Ovary (tissue), 9 donors: ENCODE results near the gene NT5C2. TPM values are rescaled to one million over a fixed set of nuclear protein-coding genes. Genes with fewer than 3 reads are reported as not detected.
A peak's percentile ranks its signal among the peaks of the same experiment; 100 is the strongest.

ENCODE experiments used
- DNase-seq, 5 donors: peaks; one replicate each; pipeline ENCODE4 v3.0.0-alpha.2; 2019 to 2020
- H3K27ac ChIP-seq, 2 donors: fragments of 200-600 bp; one replicate each; pipeline versions ENCODE4 v1.5.1 to v1.8.0; 2019 to 2022
- H3K27me3 ChIP-seq: fragments of 200-600 bp; one replicate; pipeline ENCODE4 v1.8.0; 2022
- H3K36me3 ChIP-seq: fragments of 200-600 bp; sonication (generic); one replicate; pipeline ENCODE4 v1.5.1; 2019
- H3K4me1 ChIP-seq: one replicate; pipeline ENCODE4 v1.8.1; 2013; ENCODE audit warnings: mild to moderate bottlenecking, moderate library complexity; ENCODE audit not compliant: insufficient read depth
- H3K4me3 ChIP-seq: fragments of 200-600 bp; sonication (generic); one replicate; pipeline ENCODE4 v1.5.1; 2017
- H3K9me3 ChIP-seq, 2 donors: fragments of 200-600 bp in 1 of 2; sonication (generic) in 1 of 2; one replicate each; pipeline versions ENCODE4 v1.5.1 to v1.8.1; 2013 to 2019; ENCODE audit warnings: mild to moderate bottlenecking in 1 of 2, moderate library complexity in 1 of 2
- CTCF ChIP-seq, 3 donors: fragments of 450-650 bp in 2 of 3; fragments of 200-600 bp in 1 of 3; IDR thresholded peaks; one replicate each; pipeline versions ENCODE4 v1.5.1 to v1.8.0; 2016 to 2022; ENCODE audit warnings: antibody characterized with exemption in 3 of 3, mild to moderate bottlenecking in 1 of 3
- EP300 ChIP-seq: sonication (generic); formaldehyde crosslinking; IDR thresholded peaks from one replicate; pipeline ENCODE4 v1.6.1; 2017; ENCODE audit warnings: antibody characterized with exemption
- POLR2A ChIP-seq: fragments of 450-650 bp; IDR thresholded peaks from one replicate; pipeline ENCODE4 v1.6.1; 2017; ENCODE audit warnings: antibody characterized with exemption, mild to moderate bottlenecking, moderate library complexity
- WGBS, 3 donors: extraction: QIAGEN DNeasy Blood & Tissue Kit in 1 of 3; methylation state at CpG; one replicate each; pipeline versions ENCODE4 v1.1.5 to v1.1.7; 2013 to 2017; 5-methylcytosine and 5-hydroxymethylcytosine counted together
- intact Hi-C, 4 donors: fragments of 100-400 bp; cut with DNase I; formaldehyde crosslinking; loops; one replicate each; pipeline versions ENCODE4 v1.11.0 to v1.15.1; 2022 to 2023
- polyA plus RNA-seq, 2 donors: library from polyadenylated mRNA; stranded (reverse); fragments of 200-250 nt in 1 of 2; fragments of 350-450 nt in 1 of 2; fragmentation: Illumina TruSeq in 1 of 2; extraction: RNeasy Lipid Tissue Mini Kit (QIAGEN cat#74804) in 1 of 2; gene quantifications; one replicate each; pipeline ENCODE4 v1.2.3, GENCODE V29; 2013 to 2014
- total RNA-seq, 7 donors: library from RNA; depleted of rRNA in 2 of 7; stranded (reverse); fragments of >200 nt in 2 of 7; fragmentation: NEBNext Ultra II Directional in 3 of 7; extraction: Animal tissue kit (Norgen Biotek cat#: 25700) in 3 of 7; gene quantifications; one replicate each; pipeline versions ENCODE4 v1.1.0 to v1.2.4, GENCODE V29; 2016 to 2023
- donor health status: DM: no; HTN: no; CAD: no; lungs with moderate emphysema.
- donor health status: DM: no; HTN: no; CAD: no.
- donor health status: Bipolar disorder and iron deficiency.
- donor health status: DM: yes; HTN: yes; CAD: no.
- donor health status: DM: no; HTN: no; CAD: no.
- donor health status: DM: yes; HTN: yes; CAD: no.

The NT5C2 gene
- total and polyA plus RNA-seq, 9 donors, result 49.1 to 92.3 (median 62.0) TPM

DNA sequence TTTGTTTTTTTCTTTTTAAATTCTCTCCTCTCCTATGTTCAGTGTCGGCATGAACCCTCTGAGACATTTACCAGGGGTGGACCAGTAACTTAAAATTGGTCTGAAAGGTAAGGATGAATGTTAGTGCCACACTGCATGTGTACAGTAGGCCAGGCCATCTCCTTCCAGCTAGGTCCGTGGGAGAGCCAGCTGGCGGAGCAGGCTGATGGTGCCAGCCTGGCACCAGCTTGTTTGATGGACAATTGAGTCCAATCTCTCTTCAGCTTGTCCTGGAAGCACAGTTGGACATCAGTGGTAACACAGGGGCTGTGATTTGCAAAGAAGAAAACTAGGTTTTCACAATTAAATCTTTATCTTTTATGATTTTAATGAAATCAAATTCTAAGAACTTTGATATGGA, 138.5 kb downstream of the NT5C2 start:
- Histone ChIP-seq H3K27ac (peak overlapping the region in 1 of 2 donors; percentile 58), H3K9me3 (no peaks in the 10 kb centered on the region), H3K27me3 (no peaks in the 10 kb centered on the region), H3K36me3 (no peaks in the 10 kb centered on the region), H3K4me3 (peak overlapping the region; percentile 30), H3K4me1 (peaks cover 8% of the 10 kb centered on the region)
- intact Hi-C loops, result loop anchor here in 2 of 4 donors (5.0 to 10.0 kb wide), 2 partner anchors 137 to 320 kb away; partner anchors contain the start of gene CNNM2 (in 1 of the 2)
- no peak for TF ChIP-seq POLR2A
- TF ChIP-seq CTCF (IDR thresholded peaks at IDR 0.05), result no peak
- 35 to 54% (median 37%) methylated on average over 3 of the region's 3 CpGs for WGBS, 3 donors
- no peak for DNase-seq

GRCh38 chr10:103053659-103054581, 139.2 kb downstream of the NT5C2 start:
- intact Hi-C loops, result loop anchor here in 2 of 4 donors (5.0 to 10.0 kb wide), 2 partner anchors 137 to 319 kb away; partner anchors contain the start of gene CNNM2 (in 1 of the 2)
- WGBS, 3 donors, result 3 to 13% (median 4%) methylated on average over 20 of the region's 20 CpGs
- no peaks in the 10 kb centered on the region for H3K36me3 ChIP-seq
- peak overlapping the region; percentile 30 for H3K4me3 ChIP-seq
- TF ChIP-seq EP300 (no peak), CTCF (IDR thresholded peaks at IDR 0.05) (peak in 2 of 3 donors; percentile 21 to 27), POLR2A (peak; percentile 19)
- H3K27me3 ChIP-seq, result no peaks in the 10 kb centered on the region
- peaks cover 8% of the 10 kb centered on the region for H3K4me1 ChIP-seq
- H3K27ac ChIP-seq, result peak overlapping the region in 1 of 2 donors; percentile 58
- no peaks in the 10 kb centered on the region for H3K9me3 ChIP-seq
- peak; percentile 69 to 77 (median 73) for DNase-seq

DNA sequence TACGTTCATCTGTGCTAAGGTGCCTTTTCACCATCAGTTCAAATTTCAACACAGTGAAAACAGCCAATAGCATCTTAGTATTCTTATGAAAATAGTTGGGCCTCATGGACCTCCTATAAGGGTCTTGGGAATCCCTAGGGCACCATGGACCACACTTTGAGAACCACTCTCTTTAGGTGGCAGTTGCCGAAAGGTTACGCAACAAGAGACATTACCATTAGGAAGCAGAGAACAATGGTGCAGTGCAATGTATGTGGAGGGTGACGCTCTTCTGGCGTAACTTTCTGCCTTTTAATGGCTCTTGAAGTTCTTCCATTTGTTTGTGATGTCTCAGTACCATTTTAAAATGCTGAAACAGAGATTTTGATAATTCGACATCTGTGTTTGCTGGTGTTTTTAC, 143.8 kb downstream of the NT5C2 start:
- no peak for DNase-seq
- Histone ChIP-seq H3K36me3 (no peaks in the 10 kb centered on the region), H3K4me1 (peaks cover 14% of the 10 kb centered on the region), H3K27me3 (no peaks in the 10 kb centered on the region), H3K4me3 (no peak overlapping the region), H3K27ac (no peak overlapping the region), H3K9me3 (no peaks in the 10 kb centered on the region)
- TF ChIP-seq EP300, result no peak
- no peak for TF ChIP-seq POLR2A
- TF ChIP-seq CTCF (IDR thresholded peaks at IDR 0.05), result no peak
- 90 to 98% (median 96%) methylated on average over 6 of the region's 6 CpGs for WGBS, 3 donors
- intact Hi-C loops, result loop anchor here in 1 of 4 donors (10.0 kb wide), 1 partner anchor 74 kb away; no protein-coding TSS in a partner anchor

GRCh38 chr10:103047381-103047780, 145.7 kb downstream of the NT5C2 start:
- Histone ChIP-seq H3K4me3 (no peak overlapping the region), H3K27ac (no peak overlapping the region), H3K4me1 (peaks cover 12% of the 10 kb centered on the region), H3K9me3 (no peaks in the 10 kb centered on the region), H3K27me3 (no peaks in the 10 kb centered on the region), H3K36me3 (no peaks in the 10 kb centered on the region)
- TF ChIP-seq EP300, result no peak
- TF ChIP-seq CTCF (IDR thresholded peaks at IDR 0.05), result no peak
- no peak for TF ChIP-seq POLR2A
- no peak for DNase-seq
- WGBS, 3 donors, result 35 to 48% (median 46%) methylated on average over 3 of the region's 3 CpGs
- intact Hi-C loops, result loop anchor here in 1 of 4 donors (10.0 kb wide), 1 partner anchor 73 kb away; no protein-coding TSS in a partner anchor
